IMR-90 (cell line): ENCODE measurements around the gene DAGLA. TPM values are rescaled to one million over a fixed set of nuclear protein-coding genes. Genes with fewer than 3 reads are reported as not detected.

Source experiments
- ATAC-seq: fragments of 200-7000 bp; cut with Tn5 transposase; 2 replicates; pipeline ENCODE4 v1.9.1; 2020; ENCODE audit warnings: low read depth, mild to moderate bottlenecking, moderate library complexity
- BruUV-seq: library from RNA; stranded (reverse); fragments of 400-500 nt; replicated peaks from 2 replicates; lab custom pipeline; 2021; lab: Mats Ljungman, UMichigan
- CTCF ChIA-PET: fragments of 300-600 bp; formaldehyde crosslinking; extraction: SDS; loops from one replicate; lab custom pipeline; 2021; ENCODE audit warnings: antibody characterized with exemption; lab: Yijun Ruan, JAX
- POLR2A ChIA-PET: fragments of 300-600 bp; sonication (Branson Sonifier 250); formaldehyde crosslinking; loops from one replicate; lab custom pipeline; 2022; ENCODE audit warnings: antibody characterized with exemption; ENCODE audit not compliant: unreplicated experiment; lab: Charles Lee
- DNase-seq: peaks from one replicate; pipeline ENCODE4 v3.0.0; 2013
- H2AFZ ChIP-seq: replicated peaks from 2 replicates; pipeline ENCODE3; 2013; ENCODE audit warnings: low read length, mild to moderate bottlenecking; ENCODE audit not compliant: poor library complexity
- H2AK5ac ChIP-seq: 2 replicates; pipeline ENCODE4 v1.6.1; 2013; ENCODE audit warnings: low read depth, low read length, inconsistent platforms
- H2AK9ac ChIP-seq: replicated peaks from 2 replicates; pipeline ENCODE3; 2013; ENCODE audit warnings: mild to moderate bottlenecking, low read depth, low read length, moderate library complexity; ENCODE audit not compliant: poor library complexity
- H2BK120ac ChIP-seq: 2 replicates; pipeline ENCODE4 v1.6.1; 2013; ENCODE audit warnings: low read depth, low read length, inconsistent platforms
- H2BK15ac ChIP-seq: 3 replicates; pipeline ENCODE4 v1.6.1; 2013; ENCODE audit warnings: low read depth, low read length, inconsistent platforms
- H2BK20ac ChIP-seq: 2 replicates; pipeline ENCODE4 v1.6.1; 2013; ENCODE audit warnings: low read depth, mild to moderate bottlenecking, inconsistent platforms, low read length, moderate library complexity
- H2BK5ac ChIP-seq: 2 replicates; pipeline ENCODE4 v1.6.1; 2013; ENCODE audit warnings: mild to moderate bottlenecking, low read depth, low read length, inconsistent platforms; ENCODE audit not compliant: poor library complexity, severe bottlenecking
- H3K14ac ChIP-seq: replicated peaks from 2 replicates; pipeline ENCODE4 v1.6.1; 2013; ENCODE audit warnings: low read depth, low read length, inconsistent platforms
- H3K18ac ChIP-seq: 2 replicates; pipeline ENCODE4 v1.6.1; 2013; ENCODE audit warnings: low read depth, low read length, control low read depth
- H3K23ac ChIP-seq: 2 replicates; pipeline ENCODE4 v1.6.1; 2013; ENCODE audit warnings: low read depth, low read length, inconsistent platforms
- H3K27ac ChIP-seq: 2 replicates; pipeline ENCODE4 v1.5.1; 2013; ENCODE audit warnings: mild to moderate bottlenecking, control low read depth, low read length; ENCODE audit not compliant: insufficient read depth
- H3K27me3 ChIP-seq: 2 replicates; pipeline ENCODE4 v1.6.1; 2013; ENCODE audit warnings: low read length; ENCODE audit not compliant: control insufficient read depth, insufficient read depth
- H3K36me3 ChIP-seq: 2 replicates; pipeline ENCODE4 v1.6.1; 2013; ENCODE audit warnings: low read length, mixed read lengths; ENCODE audit not compliant: control insufficient read depth, insufficient read depth
- H3K4ac ChIP-seq: 2 replicates; pipeline ENCODE4 v1.6.1; 2013; ENCODE audit warnings: low read depth, low read length, inconsistent platforms
- H3K4me1 ChIP-seq: 2 replicates; pipeline ENCODE4 v1.6.1; 2013; ENCODE audit warnings: low read length, mixed read lengths; ENCODE audit not compliant: control insufficient read depth, insufficient read depth
- H3K4me2 ChIP-seq: 2 replicates; pipeline ENCODE4 v1.6.1; 2013; ENCODE audit warnings: low read depth, mild to moderate bottlenecking, control low read depth, low read length, moderate library complexity
- H3K4me3 ChIP-seq: 2 replicates; pipeline ENCODE4 v1.5.1; 2013; ENCODE audit warnings: low read depth, mild to moderate bottlenecking, control low read depth, low read length, moderate library complexity; ENCODE audit not compliant: insufficient read depth
- H3K56ac ChIP-seq: 2 replicates; pipeline ENCODE4 v1.6.1; 2013; ENCODE audit warnings: low read length, inconsistent platforms; ENCODE audit not compliant: insufficient read depth; ENCODE audit errors: extremely low read depth
- H3K79me1 ChIP-seq, 2 experiments: 2 replicates each; pipeline ENCODE4 v1.6.1; 2013; ENCODE audit warnings: low read length in 2 of 2, inconsistent platforms in 1 of 2, low read depth in 1 of 2
- H3K9ac ChIP-seq: 2 replicates; pipeline ENCODE4 v1.6.1; 2013; ENCODE audit warnings: low read depth, low read length, control low read depth
- H3K9me1 ChIP-seq: 2 replicates; pipeline ENCODE4 v1.6.1; 2013; ENCODE audit warnings: low read length, inconsistent platforms; ENCODE audit not compliant: insufficient read depth
- H3K9me3 ChIP-seq: 2 replicates; pipeline ENCODE4 v1.6.1; 2013; ENCODE audit warnings: low read length; ENCODE audit not compliant: control insufficient read depth, insufficient read depth
- H4K20me1 ChIP-seq: 2 replicates; pipeline ENCODE4 v1.6.1; 2013; ENCODE audit warnings: low read length, inconsistent platforms; ENCODE audit not compliant: insufficient read depth
- H4K5ac ChIP-seq: 2 replicates; pipeline ENCODE4 v1.6.1; 2013; ENCODE audit warnings: mild to moderate bottlenecking, low read depth, low read length, control low read depth
- H4K8ac ChIP-seq, 2 experiments: 2 replicates each; pipeline ENCODE4 v1.6.1; 2013; ENCODE audit warnings: low read depth in 2 of 2, low read length in 2 of 2, control low read depth in 1 of 2, inconsistent platforms in 1 of 2
- H4K91ac ChIP-seq: 2 replicates; pipeline ENCODE4 v1.6.1; 2013; ENCODE audit warnings: low read depth, low read length, inconsistent platforms; ENCODE audit not compliant: insufficient read depth
- BHLHE40 ChIP-seq: fragments of 150-350 bp; IDR thresholded peaks from 2 replicates; pipeline ENCODE4 v1.6.1; 2016; ENCODE audit warnings: mild to moderate bottlenecking, low read depth, low read length
- CEBPB ChIP-seq: IDR thresholded peaks from 2 replicates; pipeline ENCODE4 v1.6.1; 2012; ENCODE audit warnings: low read depth, low read length, improper control_type of control experiment
- CHD1 ChIP-seq: IDR thresholded peaks from 2 replicates; pipeline ENCODE4 v1.6.1; 2012; ENCODE audit warnings: low read depth, low read length, improper control_type of control experiment
- CTCF ChIP-seq: conservative IDR thresholded peaks from 2 replicates; pipeline ENCODE4 v1.5.1; 2012; ENCODE audit warnings: mild to moderate bottlenecking, low read depth, low read length, improper control_type of control experiment
- ELK1 ChIP-seq: fragments of 150-350 bp; IDR thresholded peaks from 2 replicates; pipeline ENCODE4 v1.6.1; 2016; ENCODE audit warnings: low read depth, mild to moderate bottlenecking, low read length, moderate library complexity, borderline replicate concordance
- FOS ChIP-seq: fragments of 150-350 bp; IDR thresholded peaks from 2 replicates; pipeline ENCODE4 v1.6.1; 2016; ENCODE audit warnings: low read depth, low read length
- MAFK ChIP-seq: IDR thresholded peaks from 2 replicates; pipeline ENCODE4 v1.6.1; 2012; ENCODE audit warnings: low read depth, low read length, improper control_type of control experiment
- MAZ ChIP-seq: IDR thresholded peaks from 2 replicates; pipeline ENCODE4 v1.6.1; 2012; ENCODE audit warnings: low read depth, mild to moderate bottlenecking, low read length, improper control_type of control experiment, moderate library complexity, borderline replicate concordance
- MXI1 ChIP-seq: IDR thresholded peaks from 2 replicates; pipeline ENCODE4 v1.6.1; 2012; ENCODE audit warnings: low read depth, mild to moderate bottlenecking, low read length, moderate library complexity, borderline replicate concordance
- NFE2L2 ChIP-seq: fragments of 150-350 bp; IDR thresholded peaks from 2 replicates; pipeline ENCODE4 v1.6.1; 2016; ENCODE audit warnings: low read depth, mild to moderate bottlenecking, low read length
- POLR2A ChIP-seq: IDR thresholded peaks from 2 replicates; pipeline ENCODE4 v1.6.1; 2012; ENCODE audit warnings: mild to moderate bottlenecking, low read depth, low read length
- RAD21 ChIP-seq: IDR thresholded peaks from 2 replicates; pipeline ENCODE4 v1.6.1; 2012; ENCODE audit warnings: low read length, improper control_type of control experiment
- RCOR1 ChIP-seq: IDR thresholded peaks from 2 replicates; pipeline ENCODE4 v1.6.1; 2012; ENCODE audit warnings: mild to moderate bottlenecking, low read length, improper control_type of control experiment; ENCODE audit not compliant: insufficient replicate concordance
- RFX5 ChIP-seq: IDR thresholded peaks from 2 replicates; pipeline ENCODE4 v1.8.0; 2012; ENCODE audit warnings: low read depth, mild to moderate bottlenecking, low read length, moderate library complexity
- SMC3 ChIP-seq: fragments of 150-350 bp; IDR thresholded peaks from 2 replicates; pipeline ENCODE4 v1.6.1; 2016; ENCODE audit warnings: low read depth, mild to moderate bottlenecking, antibody characterized with exemption, low read length, moderate library complexity
- USF2 ChIP-seq: fragments of 150-350 bp; IDR thresholded peaks from 2 replicates; pipeline ENCODE4 v1.6.1; 2017; ENCODE audit warnings: mild to moderate bottlenecking, antibody characterized with exemption, low read length, low read depth
- WGBS, 2 experiments: methylation state at CpG; one replicate each; pipeline versions ENCODE4 v1.1.5 to v1.1.7; 2013; ENCODE audit warnings: missing lambda C conversion rate in 2 of 2; ENCODE audit not compliant: insufficient read length in 1 of 2; ENCODE audit errors: extremely low coverage in 2 of 2; 5-methylcytosine and 5-hydroxymethylcytosine counted together
- dilution Hi-C: fragments of 300-500 bp; cut with HindIII; formaldehyde crosslinking; loops from one replicate; pipeline ENCODE4 v1.14.3; 2018; ENCODE audit warnings: low sequenced_read_pairs; ENCODE audit not compliant: unreplicated experiment
- in situ Hi-C: fragments of 300-500 bp; cut with MboI; formaldehyde crosslinking; loops from 3 replicates; pipeline ENCODE4 v1.14.3; 2019; ENCODE audit warnings: low sequenced_read_pairs, inconsistent platforms, mixed read lengths
- intact Hi-C: fragments of 100-400 bp; cut with micrococcal nuclease; formaldehyde crosslinking; loops from 2 replicates; pipeline ENCODE4 v1.10.0; 2022
- polyA plus RNA-seq, 3 experiments: library from polyadenylated mRNA; depleted of rRNA; stranded (reverse); fragments of >200 nt; gene quantifications; 2 replicates each; pipeline ENCODE4 v1.2.3, GENCODE V29; 2012; ENCODE audit warnings: low replicate concordance in 1 of 3
- total RNA-seq: library from RNA; depleted of rRNA; stranded (reverse); fragments of >200 nt; gene quantifications from 2 replicates; pipeline ENCODE4 v1.2.3, GENCODE V29; 2012

DAGLA gene
- total and polyA plus RNA-seq, 2 of the 4 experiments (the other 2 are of a cell fraction) = 0.90 to 3.8 TPM

- peaks cover 40% of the 10 kb centered on the region for H3K36me3 ChIP-seq
- H2BK20ac ChIP-seq = no peak overlapping the region
- H3K4me1 ChIP-seq = peaks cover 3% of the 10 kb centered on the region; the same call in 1 of the 2 replicates
- no peak overlapping the region for H3K18ac ChIP-seq
- H4K20me1 ChIP-seq = peaks cover 6% of the 10 kb centered on the region; the same call in 1 of the 2 replicates
- H3K23ac ChIP-seq = no peak overlapping the region
- H2BK5ac ChIP-seq = no peak overlapping the region
- H4K91ac ChIP-seq = no peak overlapping the region
- BruUV-seq = no TSS peak
- no peak overlapping the region for H2BK15ac ChIP-seq
- H2BK120ac ChIP-seq = no peak overlapping the region
- no peak overlapping the region for H3K14ac ChIP-seq
- in situ Hi-C loops = no loop called here
- H3K9ac ChIP-seq = no peak overlapping the region
- intact Hi-C loops = no loop called here
- H3K27ac ChIP-seq = no peak overlapping the region
- H3K9me3 ChIP-seq = no peaks in the 10 kb centered on the region
- no peak overlapping the region for H4K8ac ChIP-seq
- H3K4ac ChIP-seq = no peak overlapping the region
- no peak overlapping the region for H2AK5ac ChIP-seq
- no peak overlapping the region for H2AFZ ChIP-seq
- no peaks in the 10 kb centered on the region for H3K27me3 ChIP-seq
- dilution Hi-C loops = no loop called here
- H3K4me2 ChIP-seq = no peak overlapping the region
- no peak overlapping the region for H3K4me3 ChIP-seq
- H3K56ac ChIP-seq = no peak overlapping the region
- no peak for DNase-seq
- no peak overlapping the region for H2AK9ac ChIP-seq
- POLR2A ChIA-PET = no interaction called here
- TF ChIP-seq MAFK (no peak), CEBPB (no peak), SMC3 (no peak), MXI1 (no peak), USF2 (no peak), RFX5 (no peak), POLR2A (no peak), CHD1 (no peak), RAD21 (no peak), RCOR1 (no peak), NFE2L2 (no peak), ELK1 (no peak), BHLHE40 (no peak), FOS (no peak), MAZ (no peak), CTCF (no peak)
- no peak overlapping the region for H4K5ac ChIP-seq
- peaks cover 0 to under 1% of the 10 kb centered on the region in 2 experiments; a peak in 1 of 4 replicates for H3K79me1 ChIP-seq
- no peaks in the 10 kb centered on the region; the same call in 1 of the 2 replicates for H3K9me1 ChIP-seq
- CTCF ChIA-PET = interaction anchor here (1.2 kb wide), 1 partner anchor 15 kb away, joined by 5 read pairs; no protein-coding TSS in a partner anchor
- WGBS, 2 experiments = 93% methylated on average over 5 of the region's 11 CpGs; no CpG with 5 or more reads in 1 of the 2 experiments
- no peak for ATAC-seq
Observed at GRCh38 chr11:61782841-61783240, 102.7 kb downstream of the DAGLA start.
